Stimulated activated CD4-positive, alpha-beta T cell treated with anti-CD3 and anti-CD28 coated beads, Interleukin-2, amount 100 ng/mL, for 4 hours (primary cell): Measurements from ENCODE around the gene PIN4.
"Not testable (repeated sequence)": the region's sequence is repeated elsewhere in the genome, so short reads cannot be mapped to it uniquely, and the experiment has no call there.

Source experiments
- DNase-seq: peaks from one replicate; pipeline ENCODE4 v3.0.0-alpha.2; 2020; ENCODE audit warnings: low read depth

PIN4 gene

DNA sequence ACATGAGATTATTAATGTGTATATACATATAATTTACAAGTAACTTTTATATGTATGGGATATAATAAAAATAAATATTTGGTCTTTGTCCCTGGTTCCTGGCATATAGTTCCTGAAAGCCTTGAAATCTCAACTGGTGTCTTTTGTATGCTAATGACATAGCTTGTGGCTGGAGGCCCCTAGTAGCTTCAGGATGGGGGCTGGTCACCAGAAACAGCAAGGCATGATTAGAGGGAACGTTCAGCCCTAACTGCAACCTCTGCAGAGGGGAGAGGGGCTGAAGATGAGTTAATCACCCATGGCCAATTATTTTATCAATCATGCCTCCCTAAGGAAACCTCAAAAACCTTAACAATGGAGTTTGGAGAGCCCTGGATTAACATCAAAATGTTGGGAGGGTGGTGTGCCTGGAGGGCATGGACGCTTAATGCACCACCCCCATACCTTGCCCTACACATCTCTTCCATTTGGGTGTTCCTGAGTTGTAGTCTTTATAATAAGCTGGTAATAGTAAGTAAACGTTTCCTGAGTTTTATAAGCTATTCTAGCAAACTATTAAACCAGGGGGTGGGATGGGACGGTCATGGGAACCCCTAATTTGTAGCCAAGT lies 21.3 kb downstream of the PIN4 start:
- DNase-seq = no peak

DNA sequence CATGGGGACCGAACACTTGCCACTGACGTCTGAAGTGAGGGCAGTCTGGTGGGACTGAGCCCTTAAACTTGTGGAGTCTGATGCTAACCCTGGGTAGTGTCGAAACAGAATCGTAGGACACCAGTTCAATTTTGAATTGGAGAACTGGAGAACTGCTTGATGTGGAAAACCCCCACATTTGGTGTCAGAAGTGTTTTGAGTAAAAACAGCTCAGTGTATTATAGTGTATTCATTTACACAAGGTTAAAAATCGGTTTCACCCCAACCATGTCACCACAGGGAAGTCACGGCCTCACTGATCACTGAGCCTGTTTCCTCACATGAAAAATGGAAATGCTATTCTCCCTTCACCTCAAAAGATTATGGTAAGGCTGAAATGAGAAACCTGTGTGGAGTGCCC lies 21.9 kb downstream of the PIN4 start:
- no peak for DNase-seq

DNA sequence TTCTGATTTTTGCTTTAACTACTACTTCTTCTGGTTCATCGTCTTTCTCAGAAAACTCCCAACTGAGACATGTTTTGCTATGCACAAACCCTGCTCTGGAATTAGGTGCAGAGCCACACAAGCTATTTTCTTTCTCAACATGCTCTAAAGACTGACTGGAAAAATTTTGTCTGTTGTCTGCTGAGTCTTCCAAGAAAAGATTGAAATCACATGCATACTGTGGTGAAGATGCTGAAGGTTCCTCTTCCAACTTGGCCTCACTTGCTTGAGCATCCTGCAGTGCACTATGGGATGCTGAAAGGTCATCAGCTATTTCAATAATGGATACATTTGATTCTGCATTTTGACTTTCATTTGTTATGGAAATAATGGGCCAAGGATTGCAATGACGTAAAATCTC lies 24.1 kb downstream of the PIN4 start:
- DNase-seq = no peak

DNA sequence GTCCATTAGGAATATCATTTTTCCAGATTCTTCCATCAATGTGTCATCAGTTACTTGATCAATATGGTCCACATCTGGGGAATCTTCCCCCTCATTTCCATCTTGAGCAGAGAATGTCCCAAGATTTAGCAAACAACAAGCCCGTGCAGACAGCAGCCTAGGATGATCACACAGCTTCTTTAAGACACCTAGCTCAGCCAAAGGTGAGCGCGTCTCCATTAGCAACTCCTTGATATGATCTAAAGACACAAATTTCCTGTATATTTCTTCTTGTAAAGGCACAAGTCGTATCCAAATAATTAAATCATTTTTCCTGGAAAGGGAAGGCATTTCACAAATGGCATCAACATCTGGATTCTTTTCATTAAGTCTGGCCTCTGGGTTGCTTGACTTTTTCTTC lies 25.8 kb downstream of the PIN4 start:
- no peak for DNase-seq

DNA sequence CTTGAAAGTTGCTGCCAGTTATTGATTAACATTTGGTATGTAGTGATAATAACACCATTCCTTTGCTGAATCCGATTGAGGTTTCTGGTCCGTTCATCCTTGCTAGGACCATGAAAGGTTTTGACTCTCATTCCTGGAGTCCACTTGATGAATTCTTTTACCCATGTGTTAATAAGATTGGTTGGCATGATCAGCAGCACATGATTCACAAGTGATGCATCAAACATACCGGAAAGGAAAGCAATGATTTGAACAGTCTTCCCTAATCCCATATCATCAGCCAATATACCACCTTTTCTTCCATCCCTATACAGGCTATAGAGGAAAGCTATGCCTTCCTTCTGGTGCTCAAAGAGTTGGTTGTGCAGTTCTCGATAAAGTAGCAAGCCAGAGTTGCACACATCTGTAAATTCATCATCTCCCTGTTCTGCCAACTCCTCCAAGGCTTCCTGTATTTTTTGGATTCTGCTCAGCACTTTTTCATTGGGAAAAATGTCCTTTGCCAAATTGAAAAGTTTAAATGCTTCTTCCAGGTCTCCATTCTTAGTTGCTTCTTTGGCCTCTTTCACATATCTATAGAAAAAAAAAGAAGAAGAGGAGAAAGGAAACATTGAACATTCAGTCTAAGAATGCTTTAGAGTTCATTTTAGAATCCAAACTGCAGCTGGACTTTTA lies 26.7 kb downstream of the PIN4 start:
- DNase-seq = no peak

DNA sequence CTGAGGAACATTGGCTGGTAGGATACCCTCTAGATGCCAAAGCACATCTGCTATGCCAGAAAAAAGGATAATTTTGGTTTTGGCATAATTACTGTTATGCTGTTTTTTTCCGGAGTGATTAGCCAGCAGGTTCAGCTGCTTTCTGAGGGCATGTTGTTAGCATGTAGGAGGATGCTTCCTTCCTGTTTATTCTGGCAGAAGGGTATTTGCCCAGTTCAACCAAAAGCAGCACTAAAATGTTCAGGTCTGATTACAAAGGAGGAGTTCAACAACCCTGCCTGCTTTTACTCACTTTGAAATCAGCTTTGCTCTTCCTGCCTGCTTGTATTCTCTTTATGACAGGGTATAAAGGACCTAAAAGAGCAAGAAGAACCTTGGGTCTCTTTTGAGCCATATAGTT lies 35.4 kb downstream of the PIN4 start:
- no peak for DNase-seq

DNA sequence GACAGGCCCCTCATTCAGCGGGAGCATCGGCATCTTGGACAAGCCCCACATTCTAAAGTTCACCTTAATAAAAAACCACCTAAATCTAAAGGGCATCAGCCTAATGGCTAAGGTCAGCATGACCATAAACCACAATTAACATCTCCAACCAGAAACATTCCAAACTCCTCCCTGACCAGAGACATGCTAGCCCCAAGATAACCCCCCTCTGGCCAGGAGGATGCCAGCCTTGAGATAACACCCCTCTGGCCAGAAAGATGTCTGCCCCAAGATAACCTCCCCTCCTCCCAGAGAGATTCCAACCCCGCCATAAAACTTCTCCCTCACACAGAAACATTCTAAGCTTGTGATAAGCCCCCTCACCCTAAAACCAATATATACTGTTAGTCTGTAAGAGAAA lies 38.8 kb downstream of the PIN4 start:
- not testable (repeated sequence) for DNase-seq

DNA sequence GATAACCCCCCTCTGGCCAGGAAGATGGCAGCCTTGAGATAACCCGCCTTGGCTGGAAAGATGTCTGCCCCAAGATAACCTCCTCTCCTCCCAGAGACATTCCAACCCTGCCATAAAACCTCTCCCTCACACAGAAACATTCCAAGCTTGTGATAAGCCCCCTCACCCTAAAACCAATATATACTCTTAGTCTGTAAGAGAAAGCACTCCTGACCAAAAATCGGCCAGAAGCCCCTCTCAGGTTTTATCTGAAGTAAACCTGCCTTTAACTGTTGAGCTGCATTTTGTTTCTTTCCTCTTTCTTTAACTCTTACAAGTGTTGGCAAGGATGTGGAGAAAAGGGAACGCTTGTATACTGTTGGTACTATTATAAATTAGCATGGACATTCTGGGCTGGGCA lies 48.7 kb downstream of the PIN4 start:
- no peak for DNase-seq

DNA sequence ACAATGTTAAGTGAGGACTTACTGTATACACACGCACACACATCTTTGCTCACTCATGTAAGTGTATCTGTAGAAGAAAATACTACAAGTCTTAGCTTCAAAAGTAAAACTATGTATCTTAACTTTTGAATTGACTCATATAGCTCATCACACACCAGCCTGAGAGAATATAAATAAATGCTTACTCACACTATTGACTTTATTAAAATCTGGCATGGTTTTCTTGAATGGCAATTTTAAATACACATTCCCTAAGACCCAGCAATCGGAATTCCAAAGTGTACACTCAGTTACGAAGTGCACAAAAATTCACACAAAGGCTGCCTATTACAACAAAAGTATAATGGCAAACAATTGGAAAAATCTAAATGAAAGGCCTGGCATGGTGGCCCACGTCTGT lies 55.3 kb downstream of the PIN4 start:
- no peak for DNase-seq

DNA sequence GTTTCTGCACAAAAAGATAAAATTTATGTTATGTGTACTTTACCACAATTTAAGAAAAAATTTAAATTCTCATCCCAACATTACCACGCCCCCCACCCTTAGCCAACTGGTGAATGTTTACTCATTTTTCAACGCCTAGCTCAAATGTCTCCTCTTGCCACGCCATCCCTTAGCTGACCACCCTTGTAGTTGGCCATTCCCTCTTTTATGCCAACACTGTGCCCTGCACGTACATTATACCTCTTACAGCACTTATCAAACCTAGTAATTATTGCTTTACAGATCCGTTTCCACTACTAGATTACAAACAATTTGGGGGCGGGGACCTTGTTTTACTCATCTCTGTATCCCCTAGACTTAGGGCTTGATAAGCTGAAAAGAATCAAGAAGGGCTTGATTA lies 56.6 kb downstream of the PIN4 start:
- DNase-seq = no peak

DNA sequence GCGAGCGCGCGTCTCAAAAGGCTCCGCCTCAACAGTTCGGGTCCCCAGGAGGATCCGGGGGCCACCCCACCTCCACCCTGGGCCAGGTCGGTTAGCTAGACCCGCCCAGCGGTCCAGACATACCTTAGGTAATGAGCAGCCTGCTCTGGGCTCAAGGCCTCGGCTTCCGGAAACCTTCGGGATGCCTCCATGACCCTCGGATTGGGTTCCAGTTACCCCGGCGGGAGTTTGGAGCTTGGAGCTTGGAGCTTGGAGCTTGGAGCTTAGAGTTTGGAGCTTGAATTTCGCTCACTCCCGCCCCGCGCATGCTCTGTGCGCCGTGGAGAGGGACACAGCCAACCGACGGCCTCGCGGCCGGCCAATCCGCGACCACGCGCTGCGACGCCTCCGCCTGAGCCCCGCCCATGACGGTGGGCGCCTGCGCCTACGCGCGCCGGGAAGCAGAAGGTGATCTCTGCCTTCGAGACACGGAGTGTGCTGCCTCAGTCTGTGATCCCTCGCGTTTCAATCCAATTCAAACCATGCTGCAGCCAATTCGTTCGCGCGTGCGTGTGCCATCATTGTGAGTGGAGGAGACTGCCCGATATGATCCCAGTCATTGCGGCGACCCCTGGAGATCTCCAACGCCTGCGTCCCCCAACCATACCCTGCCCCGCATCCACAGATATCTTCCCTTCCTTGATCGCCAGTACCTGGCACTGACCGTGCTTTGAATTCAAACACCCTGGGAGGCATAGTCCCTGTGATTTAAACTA lies 57.3 kb downstream of the PIN4 start, which contains the start of gene ERCC6L:
Gene ERCC6L, minus strand, starts transcription at position 307 of the 755 bp plus-strand sequence. Its CDS starts 116 bp downstream, at position 191.
- DNase-seq = peak; percentile 72

DNA sequence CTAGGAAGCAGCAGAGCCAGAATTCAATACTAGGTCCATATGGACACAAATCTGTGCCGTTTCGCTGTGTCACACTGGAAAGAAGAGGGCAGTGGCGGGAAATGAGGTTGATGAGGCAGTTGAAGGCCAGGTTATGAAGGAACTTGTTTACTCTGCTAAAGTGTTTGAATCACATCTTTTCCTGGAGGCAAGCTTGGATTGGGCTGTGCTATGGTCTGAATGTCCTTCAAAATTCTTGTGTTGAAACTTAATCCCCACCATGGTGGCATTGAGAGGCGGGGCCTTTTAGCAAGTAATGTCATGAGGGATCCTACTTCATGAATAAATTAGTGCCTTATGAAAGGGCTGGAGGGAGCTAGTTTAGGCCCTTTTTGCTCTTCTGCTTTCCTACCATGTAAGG lies 59.4 kb downstream of the PIN4 start:
- DNase-seq = no peak

DNA sequence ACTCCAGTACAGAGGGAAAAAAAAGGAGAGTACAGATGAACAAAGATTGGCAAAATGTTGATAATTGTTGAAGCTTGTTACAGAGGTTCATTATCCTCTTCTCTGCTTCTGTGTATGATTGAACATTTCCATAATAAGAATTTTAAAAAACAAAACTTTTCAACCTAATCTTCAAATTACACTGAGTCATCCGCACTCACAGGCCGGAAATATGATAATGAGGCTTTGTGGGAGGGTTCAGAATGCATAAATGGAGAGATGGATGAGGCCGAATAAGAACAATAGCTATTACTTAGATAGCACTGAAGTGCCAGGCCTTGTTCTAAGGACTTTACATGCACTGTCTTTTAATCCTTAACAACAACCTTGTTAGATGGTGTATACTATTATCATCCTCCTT lies 61.9 kb downstream of the PIN4 start:
- no peak for DNase-seq

DNA sequence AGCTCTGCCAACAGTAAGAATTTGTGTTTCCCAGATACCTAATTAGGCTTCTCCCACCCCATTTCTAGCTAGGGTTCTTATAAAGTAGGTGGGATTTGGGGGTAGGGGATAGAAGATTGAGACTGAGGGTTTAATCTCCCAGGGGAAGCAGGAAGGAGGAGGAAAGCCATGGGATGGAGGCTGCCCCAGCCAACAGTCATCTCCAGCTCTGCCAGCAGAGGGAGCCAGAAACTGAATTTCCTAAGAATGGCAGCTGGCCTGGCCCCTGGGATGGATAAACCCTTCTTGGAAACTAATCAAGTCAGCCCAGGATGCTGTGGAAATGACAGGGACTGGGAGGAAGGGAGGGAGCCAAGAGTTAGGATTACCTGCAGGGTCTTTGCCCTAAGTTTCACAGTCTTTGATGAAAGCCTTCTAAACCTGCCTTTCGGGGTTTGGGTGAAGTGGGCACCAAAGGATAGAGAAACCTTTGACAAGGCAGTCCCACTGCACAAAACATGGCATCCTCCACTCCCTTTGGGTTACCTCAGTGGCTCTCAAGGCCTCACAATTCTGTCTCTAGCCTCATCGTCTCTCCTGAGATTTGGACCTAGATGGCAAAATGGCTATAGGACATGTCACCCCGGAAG lies 64.0 kb downstream of the PIN4 start:
- no peak for DNase-seq

DNA sequence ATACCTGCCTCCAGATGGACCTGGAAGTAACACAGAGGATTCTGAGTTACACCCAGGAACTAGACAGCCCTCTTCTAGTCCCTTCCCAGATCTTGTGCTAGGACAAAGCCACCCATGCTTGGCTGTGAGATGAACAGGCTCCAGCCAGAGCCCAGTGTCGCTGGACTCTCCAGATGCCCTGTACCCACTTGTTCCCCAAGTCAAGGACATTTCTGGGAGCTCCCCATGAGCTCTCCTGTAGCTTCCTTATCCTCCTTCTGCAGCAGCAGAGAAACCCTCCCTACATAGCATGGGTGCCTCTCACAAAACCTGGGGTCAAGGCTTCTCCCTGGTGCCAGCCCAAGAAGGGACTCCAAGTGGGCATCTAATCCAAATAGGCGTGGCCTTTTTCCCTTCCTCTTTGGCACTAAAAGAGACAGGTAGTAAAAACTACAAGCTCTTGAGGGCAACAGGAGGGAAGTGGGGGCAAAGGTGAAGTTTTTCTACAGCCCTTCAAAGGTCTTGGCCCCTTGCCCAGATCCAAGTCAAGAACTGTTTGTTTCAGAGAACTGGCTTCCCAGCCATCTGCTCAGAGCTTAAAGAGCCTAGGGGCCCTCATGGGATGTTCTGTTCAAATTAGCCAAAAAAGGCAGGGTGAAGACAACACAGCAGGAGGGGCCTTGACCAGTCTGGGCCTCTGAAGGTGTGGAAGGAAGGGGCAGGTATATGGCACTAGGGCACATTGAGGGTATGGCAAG lies 65.8 kb downstream of the PIN4 start:
- DNase-seq = no peak
